Neuronal stem cell (in vitro differentiated cells): Measurements from ENCODE around the gene UBE2E1.

Experiments used
- DNase-seq: peaks from one replicate; pipeline ENCODE4 v3.0.0-alpha.2; 2013; ENCODE audit warnings: low spot score
- H2AFZ ChIP-seq: one replicate; pipeline ENCODE4 v1.6.1; 2013; ENCODE audit warnings: mild to moderate bottlenecking, low read length, inconsistent platforms
- H2AK5ac ChIP-seq: 2 replicates; pipeline ENCODE4 v1.6.1; 2013; ENCODE audit warnings: low read depth, mild to moderate bottlenecking, inconsistent platforms, low read length, moderate library complexity, mixed read lengths
- H2BK120ac ChIP-seq: 2 replicates; pipeline ENCODE4 v1.6.1; 2013; ENCODE audit warnings: low read depth, mild to moderate bottlenecking, inconsistent platforms, low read length, moderate library complexity, mixed read lengths
- H2BK12ac ChIP-seq: one replicate; pipeline ENCODE4 v1.6.1; 2013; ENCODE audit warnings: low read length, inconsistent platforms
- H2BK15ac ChIP-seq: 2 replicates; pipeline ENCODE4 v1.6.1; 2013; ENCODE audit warnings: mild to moderate bottlenecking, low read length, inconsistent platforms, mixed read lengths
- H2BK5ac ChIP-seq: one replicate; pipeline ENCODE4 v1.6.1; 2013; ENCODE audit warnings: inconsistent platforms, mild to moderate bottlenecking, low read length, moderate library complexity
- H3K14ac ChIP-seq: one replicate; pipeline ENCODE4 v1.6.1; 2013; ENCODE audit warnings: low read length, inconsistent platforms
- H3K18ac ChIP-seq: 2 replicates; pipeline ENCODE4 v1.6.1; 2013; ENCODE audit warnings: low read length, inconsistent platforms
- H3K23ac ChIP-seq: 2 replicates; pipeline ENCODE4 v1.6.1; 2013; ENCODE audit warnings: low read depth, mild to moderate bottlenecking, mixed read lengths, low read length, inconsistent platforms; ENCODE audit not compliant: poor library complexity
- H3K27ac ChIP-seq: replicated peaks from 3 replicates; pipeline ENCODE4 v1.5.1; 2013; ENCODE audit warnings: low read length, inconsistent platforms
- H3K27me3 ChIP-seq, 3 experiments: 2 replicates each; pipeline ENCODE4 v1.6.1; 2013; ENCODE audit warnings: low read length in 3 of 3, mild to moderate bottlenecking in 2 of 3, inconsistent platforms in 1 of 3, low read depth in 1 of 3, mixed read lengths in 1 of 3, moderate library complexity in 1 of 3; ENCODE audit not compliant: control insufficient read depth in 3 of 3, insufficient read depth in 3 of 3
- H3K36me3 ChIP-seq, 2 donors: replicated peaks in 1 of 2; 2 replicates each; pipeline ENCODE4 v1.6.1; 2013; ENCODE audit warnings: low read length in 2 of 2; ENCODE audit not compliant: control insufficient read depth in 2 of 2, insufficient read depth in 2 of 2
- H3K4ac ChIP-seq: 2 replicates; pipeline ENCODE4 v1.6.1; 2013; ENCODE audit warnings: inconsistent platforms, mild to moderate bottlenecking, low read length, moderate library complexity
- H3K4me1 ChIP-seq, 2 donors: 1 replicate in 1 of 2; 2 replicates in 1 of 2; pipeline ENCODE4 v1.6.1; 2013; ENCODE audit warnings: low read length in 2 of 2, low read depth in 1 of 2; ENCODE audit not compliant: control insufficient read depth in 2 of 2, insufficient read depth in 1 of 2
- H3K4me2 ChIP-seq: one replicate; pipeline ENCODE4 v1.6.1; 2013; ENCODE audit warnings: mild to moderate bottlenecking, low read length, inconsistent platforms; ENCODE audit not compliant: insufficient read depth, poor library complexity, severe bottlenecking
- H3K4me3 ChIP-seq, 2 donors: 2 replicates each; pipeline ENCODE4 v1.5.1; 2013; ENCODE audit warnings: low read length in 2 of 2, mild to moderate bottlenecking in 2 of 2, inconsistent platforms in 1 of 2, moderate library complexity in 1 of 2
- H3K79me1 ChIP-seq: one replicate; pipeline ENCODE4 v1.6.1; 2013; ENCODE audit warnings: low read depth, mild to moderate bottlenecking, inconsistent platforms, low read length, moderate library complexity
- H3K9ac ChIP-seq: one replicate; pipeline ENCODE4 v1.6.1; 2013; ENCODE audit warnings: mild to moderate bottlenecking, low read depth, low read length, inconsistent platforms; ENCODE audit not compliant: poor library complexity
- H3K9me3 ChIP-seq, 2 donors: replicated peaks in 1 of 2; 2 replicates each; pipeline versions ENCODE3 to v1.6.1; 2013; ENCODE audit warnings: low read length in 2 of 2, mild to moderate bottlenecking in 2 of 2, inconsistent platforms in 1 of 2, low read depth in 1 of 2, mixed read lengths in 1 of 2, moderate library complexity in 1 of 2; ENCODE audit not compliant: control insufficient read depth in 2 of 2, insufficient read depth in 1 of 2
- H4K8ac ChIP-seq: one replicate; pipeline ENCODE4 v1.6.1; 2013; ENCODE audit warnings: low read depth, mild to moderate bottlenecking, inconsistent platforms, low read length, moderate library complexity
- H4K91ac ChIP-seq: one replicate; pipeline ENCODE4 v1.6.1; 2013; ENCODE audit warnings: low read length, low read depth, mild to moderate bottlenecking, inconsistent platforms; ENCODE audit not compliant: poor library complexity
- WGBS, 2 donors: extraction: QIAGEN DNeasy Blood & Tissue Kit; methylation state at CpG; one replicate each; pipeline ENCODE4 v1.1.7; 2013; ENCODE audit warnings: missing lambda C conversion rate in 2 of 2, mixed read lengths in 1 of 2; ENCODE audit not compliant: insufficient read length in 2 of 2, insufficient replicate concordance in 1 of 2; ENCODE audit errors: extremely low coverage in 2 of 2; 5-methylcytosine and 5-hydroxymethylcytosine counted together

Gene UBE2E1

GRCh38 chr3:23795096-23795495 is 10.7 kb upstream of the UBE2E1 start:
- Histone ChIP-seq H2BK120ac (no peak overlapping the region), H3K18ac (no peak overlapping the region), H3K27ac (no peak overlapping the region), H3K4me3 (no peak overlapping the region), H2BK12ac (no peak overlapping the region), H2BK15ac (no peak overlapping the region), H3K36me3 (no peaks in the 10 kb centered on the region), H4K91ac (no peak overlapping the region), H4K8ac (no peak overlapping the region), H3K4ac (no peak overlapping the region), H3K79me1 (peaks cover 2% of the 10 kb centered on the region), H2AK5ac (no peak overlapping the region), H3K4me2 (no peak overlapping the region), H3K9me3 (no peaks in the 10 kb centered on the region), H2BK5ac (no peak overlapping the region), H3K9ac (no peak overlapping the region), H3K4me1 (peaks cover 0 to 3% of the 10 kb centered on the region in 2 donors), H2AFZ (no peak overlapping the region), H3K23ac (no peak overlapping the region), H3K27me3 (no peaks in the 10 kb centered on the region), H3K14ac (no peak overlapping the region)
- no peak for DNase-seq

GRCh38 chr3:23796518-23796917 is 9.2 kb upstream of the UBE2E1 start:
- no peak overlapping the region for H2AK5ac ChIP-seq
- no peaks in the 10 kb centered on the region for H3K36me3 ChIP-seq
- no peak overlapping the region for H2BK120ac ChIP-seq
- H3K79me1 ChIP-seq: peaks cover 2% of the 10 kb centered on the region
- H4K91ac ChIP-seq: no peak overlapping the region
- no peaks in the 10 kb centered on the region for H3K27me3 ChIP-seq
- H2AFZ ChIP-seq: no peak overlapping the region
- H3K4me1 ChIP-seq: peaks cover 0 to 3% of the 10 kb centered on the region in 2 donors
- no peak overlapping the region for H2BK5ac ChIP-seq
- no peak overlapping the region for H3K4me2 ChIP-seq
- H3K18ac ChIP-seq: no peak overlapping the region
- H3K23ac ChIP-seq: no peak overlapping the region
- no peak overlapping the region for H3K14ac ChIP-seq
- no peaks in the 10 kb centered on the region for H3K9me3 ChIP-seq
- no peak overlapping the region for H3K4me3 ChIP-seq
- no peak overlapping the region for H3K27ac ChIP-seq
- no CpG with 5 or more reads among the region's 2 CpGs for WGBS, 2 donors
- H2BK12ac ChIP-seq: no peak overlapping the region
- no peak overlapping the region for H2BK15ac ChIP-seq
- H3K4ac ChIP-seq: no peak overlapping the region
- DNase-seq: no peak
- no peak overlapping the region for H3K9ac ChIP-seq
- H4K8ac ChIP-seq: no peak overlapping the region

- Histone ChIP-seq H3K79me1 (peaks cover 2% of the 10 kb centered on the region), H3K27me3 (no peaks in the 10 kb centered on the region), H3K9ac (no peak overlapping the region), H2AFZ (no peak overlapping the region), H2AK5ac (no peak overlapping the region), H3K18ac (no peak overlapping the region), H2BK120ac (no peak overlapping the region), H3K4me1 (peaks cover 0 to 3% of the 10 kb centered on the region in 2 donors), H3K23ac (no peak overlapping the region), H3K36me3 (no peaks in the 10 kb centered on the region), H3K14ac (no peak overlapping the region), H2BK12ac (no peak overlapping the region), H4K91ac (no peak overlapping the region), H3K4me2 (no peak overlapping the region), H3K4me3 (no peak overlapping the region), H4K8ac (no peak overlapping the region), H3K9me3 (no peaks in the 10 kb centered on the region), H2BK5ac (no peak overlapping the region), H3K4ac (no peak overlapping the region), H3K27ac (no peak overlapping the region), H2BK15ac (no peak overlapping the region)
- DNase-seq: no peak
- WGBS, 2 donors: no CpG with 5 or more reads among the region's 4 CpGs
These were observed 8.3 kb upstream of the UBE2E1 start for GRCh38 chr3:23797491-23797890.

DNA sequence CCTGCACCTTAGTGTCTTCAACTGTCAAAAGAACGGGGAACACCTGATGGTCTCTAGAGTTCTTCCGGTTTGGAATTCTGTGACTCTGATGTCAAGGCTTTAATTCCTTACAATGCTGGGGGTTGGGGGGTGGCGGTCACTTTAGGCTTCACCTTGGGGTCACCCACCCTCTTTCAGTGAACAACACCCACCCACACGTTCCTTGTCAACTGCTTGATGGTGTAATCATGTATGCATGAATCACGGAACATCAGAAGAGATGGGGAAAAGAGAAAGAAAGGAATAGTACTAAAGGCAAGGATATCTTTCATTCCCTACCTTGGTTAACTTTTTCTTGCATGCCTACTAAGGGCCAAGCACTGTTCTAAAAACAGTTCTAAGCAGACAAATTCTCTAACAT is 7.3 kb upstream of the UBE2E1 start:
- Histone ChIP-seq H2AK5ac (no peak overlapping the region), H3K23ac (no peak overlapping the region), H2AFZ (no peak overlapping the region), H3K4me2 (no peak overlapping the region), H3K18ac (no peak overlapping the region), H3K4ac (no peak overlapping the region), H3K9me3 (no peaks in the 10 kb centered on the region), H4K91ac (no peak overlapping the region), H2BK15ac (no peak overlapping the region), H3K9ac (no peak overlapping the region), H3K27me3 (no peaks in the 10 kb centered on the region), H2BK120ac (no peak overlapping the region), H3K14ac (no peak overlapping the region), H2BK5ac (no peak overlapping the region), H3K36me3 (no peaks in the 10 kb centered on the region), H3K79me1 (peaks cover 2% of the 10 kb centered on the region), H3K4me3 (no peak overlapping the region), H2BK12ac (no peak overlapping the region), H3K27ac (no peak overlapping the region), H3K4me1 (peaks cover 0 to 3% of the 10 kb centered on the region in 2 donors), H4K8ac (no peak overlapping the region)
- no CpG with 5 or more reads among the region's 5 CpGs for WGBS, 2 donors
- DNase-seq: no peak
